Transverse colon (tissue), 4 donors: ENCODE data around the gene C10orf95.

ENCODE experiments used
- CTCF ChIP-seq, 5 experiments: fragments of 200-600 bp in 3 of 5; fragments of 450-650 bp in 2 of 5; sonication (generic) in 3 of 5; IDR thresholded peaks; 1 replicate in 2 of 5; 2 replicates in 3 of 5; pipeline ENCODE4 v1.5.1; 2016 to 2017; ENCODE audit warnings: antibody characterized with exemption in 5 of 5, inconsistent platforms in 3 of 5, mild to moderate bottlenecking in 2 of 5, moderate library complexity in 1 of 5
- EP300 ChIP-seq: sonication (generic); formaldehyde crosslinking; IDR thresholded peaks from one replicate; pipeline ENCODE4 v1.6.1; 2017; ENCODE audit warnings: antibody characterized with exemption, low read depth
- POLR2A ChIP-seq: fragments of 450-650 bp; IDR thresholded peaks from one replicate; pipeline ENCODE4 v1.6.1; 2016; ENCODE audit warnings: antibody characterized with exemption, mild to moderate bottlenecking, moderate library complexity
- POLR2AphosphoS5 ChIP-seq, 3 donors: sonication (generic); formaldehyde crosslinking; IDR thresholded peaks; one replicate each; pipeline ENCODE4 v1.6.1; 2016; ENCODE audit warnings: antibody characterized with exemption in 3 of 3

- TF ChIP-seq CTCF (IDR thresholded peaks at IDR 0.05) (no peak), POLR2AphosphoS5 (IDR thresholded peaks at IDR 0.05) (no peak), POLR2A (no peak), EP300 (no peak)
These were observed 29.9 kb downstream of the C10orf95 start for GRCh38 chr10:102421507-102421756.
